HG02885 (cell line): ENCODE data around the gene ATMIN.
A peak's percentile ranks its signal among the peaks of the same experiment; 100 is the strongest.

ENCODE experiments used
- ATAC-seq: cut with Tn5 transposase; IDR thresholded peaks from one replicate; pipeline ENCODE4 v1.9.1; 2021; ENCODE audit warnings: mild to moderate bottlenecking; ENCODE audit not compliant: unreplicated experiment, poor library complexity

Gene ATMIN

DNA sequence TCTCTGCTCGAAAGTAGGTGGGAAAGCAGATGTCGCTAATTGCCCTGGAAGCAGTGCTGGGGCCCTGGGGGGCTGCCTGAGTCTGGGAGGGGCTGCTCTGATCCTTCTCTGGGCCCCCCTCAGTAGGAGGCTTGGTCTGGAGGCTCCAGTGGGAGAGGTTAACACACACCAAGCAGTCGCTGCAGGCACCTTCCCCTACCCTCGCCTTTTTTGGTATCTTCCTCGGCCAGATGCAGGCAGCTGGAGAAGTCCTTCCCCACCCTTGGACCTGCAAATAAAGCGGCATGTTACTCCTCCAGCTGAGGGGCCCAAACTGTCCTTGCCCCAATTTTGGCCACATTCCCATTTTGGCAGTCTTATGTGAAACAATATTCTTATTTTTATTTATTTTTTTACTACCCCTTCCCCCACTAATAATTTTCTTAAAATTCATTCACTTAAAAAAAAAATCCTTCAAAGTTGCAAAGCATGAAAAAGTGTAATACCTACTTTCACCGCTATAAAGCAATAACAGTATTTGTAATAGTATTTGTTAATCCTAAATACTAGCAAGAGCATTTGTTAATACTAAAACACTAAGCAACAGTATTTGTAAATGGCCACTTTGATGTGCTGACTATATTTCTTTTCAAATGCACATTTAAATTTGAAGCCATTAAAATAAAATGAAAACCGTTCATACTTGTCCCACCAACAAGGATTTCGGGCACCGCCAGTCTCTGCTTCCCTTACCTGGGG lies 26.4 kb downstream of the ATMIN start:
- ATAC-seq: no peak

DNA sequence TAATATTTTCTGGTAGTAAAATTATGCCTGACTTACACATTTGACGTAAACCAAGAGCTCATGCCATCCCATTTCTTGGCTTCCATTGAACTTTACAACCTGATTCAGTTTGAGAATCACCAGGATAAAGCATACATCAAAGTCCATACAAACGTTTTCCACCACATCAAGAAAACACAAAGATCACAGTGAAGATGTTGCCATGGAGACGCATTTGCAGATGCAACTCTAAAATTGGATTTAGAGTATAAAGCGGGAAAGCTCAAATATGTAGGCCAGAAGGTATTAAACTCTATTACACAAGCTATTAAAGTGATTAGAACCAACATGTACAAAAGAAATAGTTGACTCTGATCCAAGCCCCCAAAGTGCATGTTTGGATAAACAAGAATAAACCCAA lies 31.0 kb downstream of the ATMIN start:
- ATAC-seq: no peak

DNA sequence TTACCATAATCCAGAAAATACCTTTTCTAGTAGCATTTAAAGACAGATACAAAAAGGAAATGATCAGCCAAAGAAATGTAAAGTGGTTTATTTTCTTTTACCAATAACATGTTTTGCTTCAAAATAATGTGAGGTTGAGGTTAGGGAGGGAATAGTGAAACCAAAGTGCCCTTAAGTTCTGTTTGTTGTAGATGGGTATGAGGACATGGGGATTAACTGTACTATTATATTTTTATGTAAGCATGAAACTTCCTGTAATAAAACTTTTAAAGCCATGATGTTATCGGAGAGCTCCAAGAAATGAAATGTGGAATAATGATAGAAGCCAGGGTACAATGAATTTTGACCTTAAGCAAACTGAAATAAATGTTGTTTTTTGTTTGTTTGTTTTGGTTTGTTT lies 31.5 kb downstream of the ATMIN start:
- ATAC-seq: no peak

DNA sequence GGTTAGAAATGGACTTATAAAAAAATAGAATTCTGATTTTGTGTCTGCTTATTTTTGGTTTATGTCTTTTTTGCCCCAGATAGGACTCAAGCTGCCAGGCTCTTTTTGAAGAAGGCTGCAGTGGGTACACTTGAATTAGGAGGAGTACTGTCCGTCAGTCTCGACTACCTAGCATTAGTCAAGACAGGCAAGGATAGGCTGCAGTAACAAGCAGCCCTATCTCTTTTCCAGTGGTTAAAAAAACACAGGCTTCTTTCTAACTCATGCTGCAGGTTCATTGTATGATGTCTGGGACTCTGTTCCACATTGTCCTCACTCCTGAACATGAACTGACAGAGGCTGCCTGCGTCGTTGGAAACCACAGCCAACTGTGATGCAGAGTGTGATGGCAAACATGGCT lies 33.4 kb downstream of the ATMIN start:
- ATAC-seq: no peak

DNA sequence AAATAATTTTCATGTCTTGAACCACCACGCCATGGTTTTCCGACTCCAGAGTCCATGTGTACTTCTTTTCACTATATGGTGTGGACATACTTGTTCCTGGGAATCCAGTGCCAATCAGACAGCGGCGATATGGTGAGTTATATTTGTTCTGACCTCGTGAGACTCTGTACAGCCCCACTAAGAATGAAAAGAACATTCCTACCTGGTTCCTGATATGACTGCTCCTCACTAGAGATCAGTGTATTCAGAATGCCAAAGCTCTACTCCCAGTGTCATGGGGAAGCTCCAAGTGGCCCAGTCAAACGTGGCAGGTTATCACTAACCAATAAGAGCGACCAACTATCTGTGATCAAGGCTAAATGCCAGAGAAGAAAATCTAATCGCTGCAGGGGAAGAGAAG lies 35.3 kb downstream of the ATMIN start:
- ATAC-seq: no peak

DNA sequence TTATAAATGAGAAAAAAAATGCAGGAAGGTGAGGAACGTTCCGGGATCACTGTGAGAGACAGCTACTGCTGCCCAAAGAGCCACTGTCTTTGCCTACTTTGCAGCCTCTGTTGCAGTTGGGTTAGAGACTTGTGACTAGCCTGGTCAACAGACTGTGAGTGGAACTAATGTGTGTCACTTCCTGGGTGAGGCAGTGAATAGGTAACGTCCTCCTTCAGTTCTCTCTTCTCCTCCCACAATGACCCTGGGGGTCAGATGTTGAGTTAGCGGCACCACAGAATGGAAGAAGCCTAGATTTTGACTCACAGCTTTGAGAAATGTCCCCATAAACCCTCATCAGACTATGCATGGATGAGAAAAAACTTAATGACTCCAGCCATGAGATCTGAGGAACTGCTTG lies 36.2 kb downstream of the ATMIN start:
- ATAC-seq: no peak

DNA sequence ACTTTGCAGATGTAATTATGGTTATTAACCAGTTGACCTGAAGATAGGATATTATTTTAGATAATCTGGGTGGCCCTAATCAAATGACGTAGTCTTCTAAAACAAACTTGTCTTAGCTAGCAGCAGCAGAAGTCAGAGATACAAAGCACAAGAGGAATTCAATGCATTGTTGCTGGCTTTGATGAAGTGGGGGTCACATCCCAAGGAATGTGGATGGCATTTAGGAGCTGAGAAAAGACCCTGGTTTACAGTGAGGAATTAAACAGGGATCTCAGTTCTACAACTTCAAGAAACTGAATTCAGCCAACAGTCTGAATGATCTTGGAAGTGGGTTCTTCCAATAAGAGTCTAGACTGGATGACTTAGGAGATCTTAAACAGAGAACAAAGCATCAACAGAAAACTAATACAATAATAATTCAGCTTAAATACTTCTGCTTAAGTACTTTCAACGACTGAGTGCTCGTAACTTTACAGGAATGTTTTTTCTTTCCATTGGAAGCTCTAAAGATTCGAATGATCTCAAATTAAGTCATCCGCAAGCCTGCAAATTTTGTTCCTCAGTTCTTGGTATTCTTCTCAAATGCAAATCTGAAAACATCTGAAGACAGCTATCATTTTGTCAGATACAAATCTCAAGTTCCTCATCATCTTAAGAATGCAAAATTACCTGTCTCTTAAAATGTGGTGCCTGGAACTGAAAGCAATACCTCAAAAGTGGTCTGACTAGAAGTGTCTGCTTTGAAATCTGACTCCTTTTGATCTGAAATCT lies 38.1 kb downstream of the ATMIN start:
- no peak for ATAC-seq

DNA sequence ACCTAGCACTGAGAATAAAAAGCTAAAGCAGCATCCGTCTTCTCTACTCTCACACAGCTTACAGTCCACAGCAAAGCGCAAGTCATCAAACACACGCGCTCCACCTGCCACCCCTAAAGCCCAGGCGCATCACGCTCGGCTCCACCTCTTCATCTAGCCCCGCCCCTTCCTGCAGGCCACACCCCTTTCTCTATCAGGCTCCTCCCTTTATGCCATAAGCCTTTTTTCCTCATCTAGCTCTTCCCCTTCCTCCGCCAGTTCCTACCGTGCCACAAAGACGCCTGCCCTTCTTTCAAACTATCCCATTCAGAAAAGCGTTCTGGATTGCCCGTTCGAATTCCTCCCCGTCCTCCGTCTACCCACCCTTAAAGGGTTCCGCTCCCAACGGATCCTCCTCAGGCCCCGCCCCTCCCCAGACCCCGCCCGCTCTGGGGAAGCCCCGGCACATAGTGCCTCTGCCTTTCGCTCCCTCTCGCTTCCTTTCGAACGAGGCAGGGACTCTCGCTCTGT lies 41.0 kb downstream of the ATMIN start:
- peak; percentile 83 for ATAC-seq

DNA sequence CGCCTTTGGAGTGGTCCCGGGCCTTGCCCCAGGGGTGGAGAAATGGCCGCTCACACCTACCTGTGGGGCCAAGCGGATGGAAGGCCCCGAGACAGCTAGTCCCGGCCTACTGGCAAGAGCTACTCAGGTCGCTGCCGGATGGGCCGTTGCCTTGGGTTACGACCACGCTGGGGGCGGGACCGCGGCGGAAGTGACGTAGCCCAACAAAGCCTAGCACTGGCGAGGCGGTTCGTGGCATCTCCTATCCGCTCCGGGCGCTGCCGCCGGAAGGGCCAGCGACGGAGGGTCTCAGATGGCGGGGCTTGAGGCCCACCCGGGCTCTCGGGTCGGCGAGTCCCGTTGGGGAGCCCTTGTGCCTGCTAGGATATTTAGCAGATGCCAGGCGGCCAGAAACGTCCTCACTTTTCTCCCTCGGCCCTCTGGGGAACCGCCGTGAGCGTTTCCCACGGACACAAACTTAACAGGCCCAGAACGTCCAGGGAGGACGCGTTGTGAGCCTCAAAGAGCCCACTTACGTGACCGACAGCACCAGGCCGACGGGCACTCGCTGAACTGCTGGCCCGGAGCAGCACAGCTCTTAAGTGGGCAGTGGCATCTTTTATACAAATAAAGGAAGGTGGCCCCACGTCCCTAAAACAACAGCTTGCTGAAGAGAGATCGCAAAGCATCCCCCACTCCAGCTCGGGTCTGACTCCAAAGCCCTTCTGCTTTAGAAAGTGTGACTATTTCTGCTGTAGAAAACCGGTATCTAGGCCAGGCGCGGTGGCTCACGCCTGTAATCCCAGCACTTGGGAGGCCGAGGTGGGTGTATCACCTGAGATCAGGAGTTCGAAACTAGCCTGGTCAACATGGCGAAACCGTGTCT lies 41.7 kb downstream of the ATMIN start, which contains the start of gene C16orf46:
Gene C16orf46 (minus strand): TSS at position 163 of the 865 bp plus-strand sequence. CDS start 13,283 bp downstream, outside the sequence.
- ATAC-seq: peak; percentile 96

DNA sequence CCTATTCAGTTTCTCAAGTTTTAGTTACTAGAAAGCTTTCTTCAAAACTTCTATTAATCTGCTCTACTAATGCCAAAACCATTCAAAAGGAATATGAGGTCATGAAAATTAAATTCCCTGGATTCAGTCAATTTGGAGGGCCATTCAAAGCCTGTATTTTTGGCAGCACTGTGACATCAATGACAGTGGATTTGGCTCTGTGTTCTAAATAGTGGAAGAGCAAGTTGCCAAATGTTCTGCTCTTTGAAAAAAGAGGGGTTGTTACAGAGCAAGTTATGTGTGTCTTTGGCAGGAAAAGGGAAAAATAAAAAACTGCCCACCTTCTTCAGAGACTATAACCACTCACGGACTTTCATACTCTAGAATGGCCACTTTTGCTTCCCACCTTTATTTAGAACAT lies 44.6 kb downstream of the ATMIN start:
- no peak for ATAC-seq

DNA sequence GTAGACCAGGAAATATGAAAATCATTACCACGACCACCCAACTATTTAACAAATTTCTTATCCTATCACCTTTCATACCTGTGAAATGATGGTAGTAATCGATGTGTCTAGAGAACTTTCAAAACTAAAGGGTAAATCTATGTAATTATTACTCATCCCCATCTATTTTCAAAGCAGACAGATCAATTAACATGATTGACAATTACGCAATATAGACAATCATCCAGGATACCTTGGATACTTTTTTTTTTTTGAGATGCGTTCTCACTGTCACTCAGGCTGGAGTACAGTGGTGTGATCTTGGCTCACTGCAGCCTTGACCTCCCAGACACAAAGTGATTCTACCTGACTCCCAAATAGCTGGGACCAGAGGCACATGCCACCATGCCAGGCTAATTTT lies 45.4 kb downstream of the ATMIN start:
- no peak for ATAC-seq

DNA sequence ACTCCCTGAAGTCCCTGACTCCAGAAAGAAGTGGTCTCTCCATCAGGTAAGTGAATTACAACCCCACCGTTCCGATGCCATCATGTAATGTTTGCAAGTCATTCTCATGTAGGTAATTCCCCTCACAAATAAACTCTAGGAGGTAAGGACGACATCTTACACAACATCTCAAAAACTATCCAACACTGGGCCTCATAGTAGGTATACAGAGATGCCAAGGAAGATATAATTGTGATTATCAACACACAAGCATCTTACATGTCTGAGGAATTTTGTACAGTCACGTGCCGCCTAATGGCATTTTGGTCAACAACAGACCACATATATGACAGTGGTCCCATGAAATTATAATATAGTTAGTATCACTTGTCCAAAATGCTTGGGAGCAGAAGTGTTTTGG lies 53.2 kb downstream of the ATMIN start:
- no peak for ATAC-seq

DNA sequence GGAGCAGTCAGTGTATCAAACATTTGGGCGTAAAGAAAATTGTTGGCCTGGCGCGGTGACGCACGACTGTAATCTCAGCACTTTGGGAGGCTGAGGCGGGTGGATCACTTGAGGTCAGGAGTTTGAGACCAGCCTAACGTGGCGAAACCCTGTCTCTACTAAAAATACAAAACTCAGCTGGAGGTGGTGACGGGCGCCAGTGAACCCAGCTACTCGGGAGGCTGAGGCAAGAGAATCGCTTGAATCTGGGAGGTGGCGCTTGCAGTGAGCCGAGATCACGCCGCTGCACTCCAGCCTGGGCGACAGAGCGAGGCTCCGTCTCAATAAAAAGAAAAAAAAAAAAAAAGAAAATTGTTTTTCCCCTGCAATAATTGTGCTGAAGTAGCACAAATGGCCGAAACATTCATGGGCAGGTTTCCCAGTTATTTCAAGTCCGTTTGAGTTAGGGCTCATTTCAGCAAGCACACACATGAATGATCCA lies 59.2 kb downstream of the ATMIN start:
- ATAC-seq: no peak

DNA sequence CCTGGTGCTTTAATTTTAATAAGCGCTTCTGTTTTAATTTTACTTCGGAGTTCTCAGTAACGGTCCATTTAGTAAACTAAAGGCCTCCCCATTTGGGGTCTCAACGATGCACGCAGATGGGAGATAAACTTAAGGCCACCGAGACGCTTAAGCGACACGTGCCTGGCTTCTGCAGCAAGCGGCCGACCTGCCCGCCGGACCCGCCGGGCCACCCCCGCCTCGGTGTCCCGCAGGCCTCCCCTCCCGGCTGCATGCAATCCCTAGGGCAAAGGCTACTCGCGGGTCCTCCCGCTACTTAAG lies 60.0 kb downstream of the ATMIN start:
- ATAC-seq: peak; percentile 16

DNA sequence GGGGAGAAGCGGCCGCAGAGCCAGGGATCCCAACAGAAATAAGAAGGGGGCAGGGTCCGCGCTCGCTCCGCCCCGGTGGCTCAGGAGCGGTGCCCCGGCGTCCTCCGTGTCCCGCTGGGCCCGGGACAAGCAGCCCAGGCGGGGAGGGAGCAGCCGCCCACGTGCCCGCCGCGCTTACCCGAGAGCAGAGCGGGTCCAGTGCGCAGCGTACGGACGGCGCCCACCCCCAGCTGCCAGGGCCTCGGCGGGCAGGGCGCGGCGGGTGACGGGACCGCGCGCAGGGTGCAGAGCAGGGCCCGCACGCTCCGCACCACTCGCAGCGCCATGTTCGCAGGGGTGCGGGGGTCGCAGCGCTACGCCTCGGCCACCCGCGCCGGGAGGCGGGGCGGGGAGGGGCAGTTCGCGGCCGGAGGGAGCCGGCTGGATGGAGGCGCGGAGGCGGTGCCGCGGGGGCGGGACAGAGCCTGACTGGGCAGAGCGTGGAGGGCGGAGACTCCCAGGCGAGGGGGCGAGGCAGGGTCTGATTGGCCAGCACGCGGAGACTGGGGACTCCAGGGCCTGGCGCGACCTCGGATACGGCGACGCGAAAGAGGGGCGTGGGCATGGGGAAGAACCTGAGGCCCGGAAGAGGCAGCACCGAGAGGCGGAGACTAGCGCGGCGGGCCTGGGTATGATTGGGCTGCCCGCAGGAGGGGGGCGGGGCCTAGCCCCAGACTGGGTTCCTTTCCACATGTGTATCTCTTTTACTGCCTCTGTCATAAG lies 60.5 kb downstream of the ATMIN start, which contains the start of gene GCSH:
Gene GCSH (minus strand): TSS at position 443 of the 762 bp plus-strand sequence. CDS start 117 bp downstream, at position 326.
- ATAC-seq: peak; percentile 98

DNA sequence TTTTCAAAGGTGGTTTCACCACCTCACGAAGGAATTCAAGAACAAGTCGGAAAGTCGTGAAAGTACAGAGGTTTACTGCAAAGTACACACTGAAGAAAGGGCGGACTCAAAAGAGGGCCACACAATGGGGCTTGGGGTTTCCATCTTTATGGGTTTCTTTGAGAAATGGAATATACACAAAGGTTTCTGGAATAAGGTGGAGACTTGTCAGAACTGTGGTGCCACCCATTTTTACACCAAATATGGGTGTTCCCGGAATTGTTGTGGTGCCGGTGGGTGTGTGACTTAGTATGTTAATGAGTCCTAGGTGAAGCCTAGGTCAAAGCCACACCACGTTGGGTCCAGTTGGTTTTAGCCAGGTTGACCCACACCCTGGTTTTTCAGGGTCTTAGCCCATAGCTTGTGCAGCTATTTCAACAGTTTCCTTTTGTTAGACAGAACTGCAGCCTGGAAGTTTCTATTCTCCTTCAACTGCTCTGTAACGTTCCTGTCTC lies 61.1 kb downstream of the ATMIN start:
- no peak for ATAC-seq
